ENCODE measurements around the gene SPCS3.
"Not testable (repeated sequence)": the region's sequence is repeated elsewhere in the genome, so short reads cannot be mapped to it uniquely, and the experiment has no call there.

The SPCS3 gene

DNA sequence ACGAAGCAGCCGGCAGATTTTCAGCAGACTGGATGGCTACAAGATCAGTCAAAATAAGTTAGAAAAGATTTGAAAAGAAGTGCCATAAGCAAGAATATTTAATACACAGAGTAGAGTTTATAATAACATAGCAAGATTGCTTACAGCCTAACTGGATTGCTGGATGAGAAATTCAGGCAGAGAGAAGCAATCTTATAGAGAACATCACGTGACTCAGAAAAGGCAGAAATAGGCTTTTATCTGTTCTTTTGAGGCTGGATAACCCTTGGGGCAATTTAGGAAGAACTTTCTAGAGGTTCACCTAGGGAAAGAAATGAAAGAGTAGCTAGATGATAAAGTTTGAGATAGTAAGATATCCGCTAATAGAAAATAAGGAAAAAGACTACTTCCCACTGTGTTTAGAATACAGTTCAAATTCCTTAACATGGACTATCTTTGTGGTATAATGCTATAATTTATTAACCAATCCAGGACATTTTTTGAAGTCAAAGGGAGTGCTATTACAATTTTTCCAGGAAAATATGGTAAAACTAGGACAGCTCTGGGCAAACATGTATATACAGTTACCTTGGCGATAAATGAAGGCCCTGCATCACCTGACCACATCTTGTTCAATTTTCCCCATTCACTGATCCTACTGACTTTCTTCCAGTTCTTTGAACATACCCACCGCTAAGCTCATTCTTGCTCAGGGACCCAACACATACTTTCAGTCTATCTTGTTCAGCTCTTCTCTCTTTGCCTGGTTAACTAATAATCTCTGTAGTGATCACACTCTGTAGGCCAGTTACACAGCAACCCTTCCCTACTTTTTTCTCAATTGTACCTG, 12.7 kb upstream of the SPCS3 start:
- no peak for DNase-seq

DNA sequence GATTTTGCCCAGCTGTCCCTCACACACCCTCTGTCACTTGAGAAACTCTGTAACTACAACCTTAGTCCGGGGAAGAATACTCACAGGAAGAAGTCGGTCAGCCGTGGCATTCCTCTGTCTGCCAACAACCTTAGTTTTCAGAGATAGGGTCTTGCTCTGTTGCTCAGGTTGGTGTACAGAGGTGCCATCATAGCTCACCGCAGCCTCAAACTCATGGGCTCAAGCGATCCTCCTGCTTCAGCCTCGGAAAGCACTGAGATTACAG, 12.2 kb upstream of the SPCS3 start:
- no peak for DNase-seq

DNA sequence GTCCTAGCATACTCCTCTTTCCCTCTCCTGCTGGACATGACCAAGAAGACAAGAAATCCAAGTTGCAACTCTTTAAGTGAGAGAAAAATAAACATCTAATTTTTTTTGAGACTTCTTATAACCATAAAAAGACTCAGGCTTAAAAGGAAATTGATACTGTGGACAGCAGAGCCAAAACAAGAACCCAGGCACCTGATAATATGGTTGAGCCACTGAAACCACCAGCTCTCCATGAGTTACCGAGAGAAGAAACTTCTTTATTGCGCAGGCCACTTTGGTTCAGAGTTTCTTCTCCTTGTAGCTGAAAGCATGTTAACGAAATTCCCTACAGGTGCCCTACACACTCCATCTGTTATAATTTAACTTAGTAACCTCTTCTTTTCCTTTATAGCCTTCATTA, 11.3 kb upstream of the SPCS3 start:
- DNase-seq, result no peak

- DNase-seq, result no peak
Observed at GRCh38 chr4:176309046-176309445, 10.7 kb upstream of the SPCS3 start.

GRCh38 chr4:176309772-176310171, 10.0 kb upstream of the SPCS3 start:
- DNase-seq, result no peak

DNA sequence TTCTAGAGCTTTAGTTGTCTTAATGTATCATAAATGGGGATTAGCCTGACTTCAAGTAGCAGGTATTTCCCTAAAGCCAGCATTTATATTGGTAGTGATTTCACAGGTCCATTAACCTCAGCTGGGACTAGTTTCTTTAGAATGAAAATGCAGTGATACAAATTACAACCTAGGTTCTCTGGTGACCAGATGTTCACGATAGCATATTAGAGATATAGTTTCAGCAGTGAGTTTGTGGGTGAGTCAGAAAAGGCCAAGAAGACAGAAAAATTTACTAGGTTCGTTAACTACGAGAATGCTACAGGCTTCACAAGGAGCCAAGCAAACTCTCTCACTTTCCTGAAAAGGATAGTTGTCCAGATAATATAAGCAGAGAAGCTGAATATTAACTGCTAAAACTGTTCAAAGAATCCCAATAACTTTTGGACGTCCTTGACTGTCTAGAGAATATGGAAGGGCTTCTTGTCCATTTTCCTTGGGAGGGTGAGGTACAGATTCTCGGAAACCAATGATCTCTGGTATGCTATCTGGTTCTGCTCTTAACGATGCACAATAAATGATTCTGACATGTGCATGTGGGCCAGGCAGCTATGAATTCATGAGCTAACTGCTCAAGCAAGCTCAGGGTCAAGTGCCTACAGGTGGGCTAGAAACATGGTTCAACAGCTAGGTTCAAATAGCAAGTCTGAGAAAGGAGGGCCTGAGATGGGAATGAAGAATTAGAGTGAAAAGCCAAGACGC, 6.0 kb upstream of the SPCS3 start:
- DNase-seq, result no peak

DNA sequence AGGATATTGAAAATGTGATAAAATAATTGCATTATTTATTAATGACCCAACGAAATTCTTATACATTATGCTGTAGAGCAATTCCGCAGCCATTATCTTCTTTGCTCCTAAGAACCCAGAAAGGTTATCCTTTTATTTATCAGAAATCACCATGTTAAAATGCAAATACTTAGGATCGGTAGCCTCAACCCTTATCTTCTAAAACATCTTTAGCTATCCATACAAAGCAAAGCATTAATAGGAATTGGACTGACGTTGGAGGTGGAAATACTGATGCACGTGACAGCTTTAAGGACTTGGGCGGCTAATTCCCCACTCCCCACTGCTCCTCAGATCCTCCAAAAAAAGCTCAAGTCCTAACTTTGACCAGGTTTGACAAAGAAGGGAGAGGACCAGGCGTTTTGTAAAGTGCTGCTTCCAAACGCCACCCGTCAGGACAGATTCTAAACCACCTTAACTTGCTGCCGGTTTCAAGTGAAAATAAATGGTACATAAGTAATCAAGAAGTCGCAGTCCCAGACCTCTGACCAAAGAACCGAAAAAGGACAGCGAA, 539 bp upstream of the SPCS3 start:
- DNase-seq, result no peak

DNA sequence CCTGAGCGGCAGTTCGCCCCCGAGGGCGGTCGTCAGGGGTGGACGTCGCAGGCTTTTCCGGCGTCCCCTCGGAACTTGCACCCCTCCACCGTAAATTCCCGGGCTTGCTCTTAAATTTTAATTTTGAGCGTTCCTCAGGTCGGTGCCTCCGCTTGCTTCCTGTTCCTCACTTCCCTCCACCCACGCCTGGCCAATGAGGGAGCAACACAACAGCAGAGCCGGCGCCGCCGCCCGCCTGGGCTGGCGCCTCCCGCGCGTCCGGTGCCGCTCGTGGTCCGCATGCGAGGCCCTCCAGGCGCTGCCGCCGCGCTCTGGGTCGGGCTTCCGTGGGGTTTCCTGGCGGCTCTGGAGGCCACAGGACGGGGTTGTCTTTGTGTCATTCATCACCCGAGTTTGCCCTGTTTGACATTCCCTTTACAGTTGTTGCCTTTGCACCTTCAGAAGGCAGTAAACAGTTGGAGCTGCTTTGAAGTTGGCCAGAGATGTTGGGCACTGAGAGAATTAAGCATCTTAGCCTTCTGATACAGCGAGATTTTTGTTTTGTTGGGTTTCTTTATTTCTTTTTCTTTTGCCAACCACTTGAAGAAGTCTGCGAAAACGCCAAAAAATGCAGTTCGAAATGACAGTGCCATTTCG, 692 bp downstream of the SPCS3 start:
- DNase-seq, result peak; percentile 90

DNA sequence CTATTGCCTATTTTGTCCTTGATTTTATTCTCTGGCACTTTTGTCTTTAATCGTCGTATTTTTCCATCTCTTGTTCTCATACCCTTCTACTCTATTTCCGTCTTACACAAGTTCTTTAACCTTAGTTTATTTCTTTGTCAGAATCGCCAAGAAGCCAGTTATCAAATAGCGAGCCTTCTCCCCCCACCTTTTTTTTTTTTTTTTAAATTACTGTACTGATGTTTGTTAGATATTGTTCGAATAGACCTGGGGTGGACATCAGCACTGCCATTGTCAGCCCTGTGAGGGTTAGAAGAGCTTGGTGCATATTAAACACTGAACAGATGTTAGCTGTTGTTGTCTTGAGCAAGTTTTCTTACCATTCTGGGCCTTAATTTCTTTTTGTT, 1.2 kb downstream of the SPCS3 start:
- DNase-seq, result no peak

GRCh38 chr4:176321589-176321988, 1.8 kb downstream of the SPCS3 start:
- DNase-seq, result no peak

GRCh38 chr4:176323511-176324160, 3.9 kb downstream of the SPCS3 start:
- DNase-seq, result no peak

DNA sequence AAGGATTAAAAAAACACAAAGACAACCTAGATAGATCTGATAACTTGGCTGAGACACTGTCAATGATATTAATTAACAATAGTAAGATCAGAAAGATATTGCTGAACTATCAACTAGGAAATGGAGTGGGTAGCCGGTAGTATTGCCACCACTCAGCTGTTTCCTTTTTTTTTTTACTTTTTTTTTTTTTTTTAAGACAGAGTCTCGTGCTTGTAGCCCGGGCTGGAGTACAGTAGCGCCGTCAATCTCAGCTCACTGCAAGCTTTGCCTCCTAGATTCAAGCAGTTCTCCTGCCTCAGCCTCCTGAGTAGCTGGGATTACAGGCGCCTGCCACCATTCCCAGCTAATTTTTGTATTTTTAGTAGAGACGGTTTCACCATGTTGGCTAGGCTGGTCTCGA, 5.1 kb downstream of the SPCS3 start:
- not testable (repeated sequence) for DNase-seq

- no peak for DNase-seq
Observed at GRCh38 chr4:176333076-176333475, 13.3 kb downstream of the SPCS3 start.

GRCh38 chr4:176334066-176334465, 14.3 kb downstream of the SPCS3 start:
- DNase-seq, result no peak

GRCh38 chr4:176335421-176335820, 15.7 kb downstream of the SPCS3 start:
- DNase-seq, result no peak

DNA sequence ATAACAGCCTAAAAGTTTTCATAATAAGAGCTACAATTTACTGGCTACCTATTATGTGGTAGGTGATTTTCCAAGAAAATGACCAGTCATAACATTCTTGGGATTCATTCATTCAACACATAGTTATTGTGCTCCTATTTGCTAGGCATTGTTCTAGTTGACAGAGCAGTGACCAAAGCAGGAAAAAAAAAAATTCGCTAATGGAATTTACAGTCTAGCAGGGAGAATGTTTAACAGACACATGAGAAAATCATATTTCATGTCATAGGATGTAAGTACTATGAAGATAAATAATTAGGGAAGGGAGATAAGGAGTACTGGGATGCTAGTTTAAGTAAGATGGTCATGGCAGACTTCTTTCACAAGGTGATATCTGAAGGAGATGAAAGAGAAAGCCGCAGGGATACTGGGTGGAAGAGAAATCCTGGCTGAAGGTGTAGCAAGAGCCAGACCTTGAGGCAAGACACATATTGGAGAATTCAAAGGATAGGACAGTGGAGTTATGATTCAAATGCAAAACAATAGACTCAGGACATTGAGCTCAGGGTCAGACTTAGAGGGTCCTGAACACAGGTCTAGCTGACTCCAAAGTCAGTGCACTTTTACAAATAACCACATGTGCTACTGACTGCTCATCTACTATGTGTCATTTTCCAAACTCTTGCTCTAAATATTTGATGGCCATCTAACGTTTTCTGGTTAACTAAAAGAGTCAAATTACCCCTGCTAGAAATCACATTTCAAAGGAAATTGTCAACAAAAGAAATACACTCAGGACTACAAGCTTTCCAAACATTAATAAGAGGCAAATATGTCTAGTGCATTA, 20.4 kb downstream of the SPCS3 start:
- no peak for DNase-seq

DNA sequence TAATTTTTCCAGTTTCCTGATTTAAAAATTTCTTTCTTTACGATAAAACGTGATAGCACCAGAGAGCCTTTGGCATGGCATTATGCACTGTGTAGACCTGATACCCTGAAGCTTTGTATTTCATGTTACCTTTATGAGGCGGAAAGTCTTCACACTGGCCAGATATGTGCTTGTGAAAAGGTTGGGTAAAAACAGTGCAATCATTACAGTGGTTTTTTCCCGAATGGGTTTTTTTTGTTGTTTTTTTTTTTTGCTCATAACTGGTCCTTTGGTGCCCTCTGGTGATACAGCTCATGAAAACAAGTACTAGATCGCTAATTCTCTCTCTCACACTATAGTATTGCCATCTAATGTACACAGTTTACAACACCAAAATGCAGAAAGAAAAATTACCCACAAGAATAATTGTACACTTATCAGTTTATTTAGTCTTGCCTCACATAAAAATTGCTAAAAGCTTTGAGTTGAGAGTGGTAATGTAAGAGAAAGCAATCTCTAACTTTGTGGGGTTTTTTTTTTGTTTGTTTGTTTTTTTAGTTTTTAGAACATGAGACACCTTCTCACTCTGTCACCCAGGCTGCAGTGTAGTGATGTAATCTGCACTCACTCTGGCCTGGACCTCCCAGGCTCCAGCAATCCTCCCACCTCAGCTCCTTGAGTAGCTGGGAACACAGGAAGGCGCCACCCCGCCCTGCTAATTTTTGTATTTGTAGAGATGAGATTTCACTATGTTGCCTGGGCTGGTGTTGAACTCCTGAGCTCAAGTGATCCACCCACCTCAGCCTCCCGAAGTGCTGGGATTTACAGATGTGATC, 21.3 kb downstream of the SPCS3 start:
- peak; percentile 37 for DNase-seq

GRCh38 chr4:176342384-176342783, 22.6 kb downstream of the SPCS3 start:
- no peak for DNase-seq

DNA sequence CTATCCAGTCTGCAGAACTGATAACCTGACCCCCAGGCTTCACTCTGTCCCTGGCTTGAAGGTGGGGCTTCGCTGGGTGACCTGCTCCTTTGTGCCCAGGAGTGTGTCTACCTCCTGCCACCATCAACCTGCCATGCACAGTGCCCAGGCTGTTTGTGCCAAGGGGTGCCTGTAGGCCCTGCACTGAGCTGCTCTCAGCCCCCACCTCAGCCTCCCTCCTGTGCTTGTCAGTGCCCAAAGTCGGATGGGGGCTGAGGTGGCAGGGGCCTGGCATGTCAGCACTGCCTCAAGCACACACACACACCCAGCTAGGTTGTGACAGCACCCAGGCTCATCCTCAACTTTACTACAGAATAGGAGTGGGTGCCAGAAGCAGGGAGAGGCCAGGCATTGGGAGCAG, 23.5 kb downstream of the SPCS3 start:
- no peak for DNase-seq

GRCh38 chr4:176345346-176345745, 25.6 kb downstream of the SPCS3 start:
- not testable (repeated sequence) for DNase-seq

GRCh38 chr4:176346836-176347235, 27.1 kb downstream of the SPCS3 start:
- DNase-seq, result not testable (repeated sequence)

All from CD4-positive, alpha-beta T cell treated with Interleukin-17A for 4 hours (primary cell).